Gastrocnemius medialis (tissue), 4 donors: ENCODE results near the gene ACCSL.

Source experiments
- CTCF ChIP-seq, 5 experiments: fragments of 450-650 bp in 3 of 5; fragments of 200-600 bp in 2 of 5; sonication (generic) in 2 of 5; IDR thresholded peaks in 4 of 5; conservative IDR thresholded peaks in 1 of 5; 1 replicate in 4 of 5; 2 replicates in 1 of 5; pipeline ENCODE4 v1.5.1; 2016 to 2019; ENCODE audit warnings: antibody characterized with exemption in 5 of 5, mild to moderate bottlenecking in 3 of 5, moderate library complexity in 3 of 5
- POLR2A ChIP-seq, 2 donors: fragments of 450-650 bp; IDR thresholded peaks; one replicate each; pipeline ENCODE4 v1.6.1; 2017; ENCODE audit warnings: antibody characterized with exemption in 2 of 2, mild to moderate bottlenecking in 2 of 2, moderate library complexity in 2 of 2

GRCh38 chr11:44108260-44108659, 60.5 kb downstream of the ACCSL start:
- TF ChIP-seq CTCF (IDR thresholded peaks at IDR 0.05 in 4 of 5, conservative IDR thresholded peaks at IDR 0.05 in 1 of 5): no peak
- TF ChIP-seq POLR2A (IDR thresholded peaks at IDR 0.05): no peak
